Embryonic facial prominence (tissue), 1 donor: ENCODE measurements around the gene PIK3AP1.

Source experiments
- DNase-seq: peaks from one replicate; pipeline ENCODE4 v3.0.0-alpha.2; 2016; ENCODE audit errors: extremely low spot score

The PIK3AP1 gene

GRCh38 chr10:96642973-96643372, 77.3 kb downstream of the PIK3AP1 start:
- no peak for DNase-seq

DNA sequence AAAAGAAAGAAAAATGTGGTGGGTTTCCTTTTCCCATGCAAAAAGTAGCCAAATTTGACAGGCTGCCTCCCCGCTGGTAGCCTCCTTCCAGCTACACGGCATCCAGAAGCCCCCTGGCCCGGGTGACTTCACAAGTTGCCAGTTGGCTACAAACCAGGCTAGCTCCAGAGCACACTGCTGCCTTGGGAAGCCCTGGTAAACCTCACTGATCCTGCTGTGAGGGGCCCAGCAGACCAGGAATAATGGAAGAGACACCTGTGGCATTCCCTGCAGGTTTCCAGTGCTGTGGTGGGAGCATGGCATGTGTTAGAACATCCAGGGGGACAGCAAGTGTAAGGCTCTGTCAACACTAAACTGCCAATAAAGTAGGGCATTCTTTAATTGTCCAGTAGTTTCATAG, 77.8 kb downstream of the PIK3AP1 start:
- DNase-seq = no peak

GRCh38 chr10:96641396-96642295, 78.7 kb downstream of the PIK3AP1 start:
- DNase-seq = no peak

GRCh38 chr10:96639899-96640298, 80.4 kb downstream of the PIK3AP1 start:
- no peak for DNase-seq

DNA sequence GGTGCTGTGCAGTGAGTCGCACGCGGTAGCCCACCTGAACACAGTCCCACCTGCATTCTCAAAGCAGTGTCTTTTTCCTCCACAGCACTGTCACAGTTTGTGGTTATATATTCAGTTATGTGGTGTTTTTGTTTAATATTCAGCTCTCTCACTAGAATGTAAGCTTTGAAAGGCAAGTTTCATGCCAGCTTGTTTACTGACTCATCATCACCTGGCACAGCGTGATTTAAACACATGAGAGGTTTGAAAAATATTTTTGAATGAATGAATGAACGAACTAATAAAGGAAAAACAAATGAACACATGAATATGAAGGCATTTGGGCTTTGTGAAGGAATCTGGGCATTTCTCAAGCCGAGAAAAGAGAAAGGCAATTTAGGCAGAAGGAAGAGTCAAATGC, 81.6 kb downstream of the PIK3AP1 start:
- no peak for DNase-seq

DNA sequence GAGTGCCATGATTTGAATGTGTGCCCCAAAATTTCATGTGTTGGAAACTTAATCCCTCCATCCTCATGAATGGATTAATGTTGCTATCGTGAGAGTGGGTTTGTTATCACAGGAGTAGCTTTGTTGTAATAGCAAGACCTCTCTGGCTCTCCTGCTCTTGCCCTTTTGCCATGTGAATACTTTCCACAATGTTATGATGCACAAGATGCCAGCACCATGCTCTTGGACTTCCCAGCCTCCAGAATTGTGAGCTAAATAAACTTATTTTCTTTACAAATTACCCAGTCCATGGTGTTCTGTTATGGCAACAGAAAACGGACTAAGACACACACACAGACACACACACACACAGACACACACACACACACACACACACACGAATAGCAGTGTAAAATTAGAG, 82.2 kb downstream of the PIK3AP1 start:
- no peak for DNase-seq

- DNase-seq = no peak
These were observed 82.6 kb downstream of the PIK3AP1 start for GRCh38 chr10:96637709-96638108.

DNA sequence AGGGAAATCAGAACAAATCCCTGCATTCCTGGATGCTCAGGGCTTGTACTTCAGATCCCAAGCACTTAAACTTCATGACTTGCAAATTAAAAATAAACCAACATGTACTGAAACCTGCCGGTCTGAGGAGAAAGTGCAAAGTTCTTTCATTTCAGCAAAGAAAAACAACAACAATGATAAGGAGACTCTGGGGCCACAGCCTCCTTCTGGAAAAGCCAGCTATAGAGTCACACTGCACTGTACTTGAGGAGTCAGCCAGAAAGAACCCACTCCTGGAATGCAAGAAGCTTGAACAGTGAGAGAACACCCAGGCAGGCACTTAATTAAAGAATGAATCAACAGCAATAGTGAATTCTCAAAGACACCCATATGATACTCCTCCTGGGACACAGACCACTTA, 83.8 kb downstream of the PIK3AP1 start:
- DNase-seq = no peak

GRCh38 chr10:96632974-96633710, 87.2 kb downstream of the PIK3AP1 start:
- peak; percentile 51 for DNase-seq

- DNase-seq = no peak
These were observed 93.0 kb downstream of the PIK3AP1 start for GRCh38 chr10:96627292-96627691.

DNA sequence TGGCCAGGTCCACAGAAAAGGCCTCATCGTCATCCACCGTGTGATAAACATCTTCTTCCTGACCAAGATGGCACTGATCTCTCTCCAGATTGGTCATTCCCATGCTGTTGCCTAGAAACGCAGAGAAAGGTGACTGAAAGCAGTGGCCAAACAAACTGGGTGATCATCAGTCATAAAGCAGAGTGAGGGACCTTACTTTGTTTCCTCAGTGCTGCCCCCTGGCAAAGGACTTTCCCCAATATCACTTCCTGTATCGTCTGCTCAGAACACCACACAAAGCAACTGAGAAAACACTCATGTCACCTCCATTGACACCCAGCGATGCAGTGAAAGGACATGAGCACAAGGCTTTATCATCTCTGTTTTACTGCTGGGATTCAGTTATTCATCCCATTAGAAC, 93.5 kb downstream of the PIK3AP1 start:
- DNase-seq = no peak

DNA sequence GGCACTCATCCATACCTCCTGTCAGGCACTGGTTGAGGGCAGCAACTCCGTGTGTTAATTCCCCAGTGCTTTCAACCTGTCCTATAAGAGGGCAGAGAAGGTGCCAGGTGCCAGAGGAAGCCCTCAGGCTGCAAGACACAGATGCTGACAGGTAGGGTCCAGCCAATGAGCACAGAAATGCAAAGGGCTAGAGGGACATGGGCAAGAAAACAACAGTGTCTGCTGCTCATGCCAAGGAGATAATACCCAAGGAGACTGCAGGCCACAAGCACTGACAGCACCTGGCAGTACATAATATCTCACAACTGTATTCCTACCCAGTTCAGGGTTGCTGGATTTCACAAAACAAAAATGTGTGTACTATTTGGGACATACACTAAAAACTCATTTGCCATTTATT, 95.1 kb downstream of the PIK3AP1 start:
- no peak for DNase-seq

GRCh38 chr10:96622013-96622787, 98.1 kb downstream of the PIK3AP1 start:
- DNase-seq = no peak

- DNase-seq = no peak
These were observed 100.2 kb downstream of the PIK3AP1 start for GRCh38 chr10:96619796-96620773.

DNA sequence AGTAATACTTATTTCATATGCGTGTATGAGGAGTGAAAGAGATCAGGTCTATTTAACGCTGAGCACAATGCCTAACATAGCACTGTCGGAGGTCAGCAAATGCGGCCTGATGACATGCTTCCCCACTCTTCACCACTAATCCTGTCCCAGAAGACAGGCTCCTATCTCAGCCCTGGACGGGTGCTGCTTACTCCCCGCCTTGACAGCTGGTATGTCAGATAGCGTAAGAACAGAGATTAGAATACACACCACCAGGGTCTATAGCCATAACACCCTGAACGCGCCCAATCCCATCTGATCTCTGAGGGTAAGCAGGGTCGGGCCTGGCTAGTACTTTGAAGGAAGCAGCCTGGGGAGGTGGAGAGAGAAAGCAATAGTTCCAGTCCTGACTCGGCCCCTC, 101.2 kb downstream of the PIK3AP1 start:
- no peak for DNase-seq

DNA sequence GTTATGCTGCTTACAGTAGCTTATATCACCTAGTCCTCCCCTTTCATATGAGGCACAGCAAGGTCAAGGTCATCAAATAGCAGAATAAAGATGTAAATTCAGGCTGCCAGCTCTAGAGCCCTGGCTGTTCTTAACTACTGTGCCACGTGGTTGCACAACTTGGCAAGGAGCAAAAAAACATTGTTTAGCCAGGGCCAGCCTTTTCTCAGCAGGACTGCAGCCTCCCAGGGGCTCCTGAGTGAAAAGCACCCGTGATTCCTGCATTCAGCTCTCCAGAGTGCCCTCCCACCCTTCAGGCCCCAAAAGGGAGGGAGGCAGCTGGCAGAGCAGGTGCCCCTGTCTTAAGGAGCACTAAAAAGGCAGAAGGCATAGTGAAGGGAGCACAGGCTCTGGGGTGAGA, 101.7 kb downstream of the PIK3AP1 start:
- no peak for DNase-seq

DNA sequence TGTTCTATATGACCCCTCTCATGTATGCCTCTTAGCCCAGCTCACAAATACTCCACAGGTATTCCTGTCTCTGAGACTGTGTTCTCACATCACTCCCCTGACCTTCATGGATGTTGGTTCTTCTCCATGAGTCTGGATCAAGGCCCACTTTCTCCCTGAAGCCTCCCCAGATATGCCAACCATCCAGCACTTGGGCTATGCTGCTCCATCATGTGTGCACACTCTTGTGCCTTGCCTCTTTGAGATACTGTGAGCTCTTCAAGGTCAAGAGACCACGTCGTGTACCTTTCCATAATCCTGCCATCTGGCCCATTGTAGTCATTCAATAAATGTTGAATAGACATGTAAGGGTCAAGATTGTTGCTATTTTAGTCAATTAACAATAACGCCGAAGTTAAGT, 103.4 kb downstream of the PIK3AP1 start:
- DNase-seq = no peak

- no peak for DNase-seq
These were observed 105.8 kb downstream of the PIK3AP1 start for GRCh38 chr10:96614515-96614914.

GRCh38 chr10:96613576-96613975, 106.7 kb downstream of the PIK3AP1 start:
- DNase-seq = no peak

GRCh38 chr10:96612055-96612830, 108.1 kb downstream of the PIK3AP1 start:
- no peak for DNase-seq
